OCI-LY7 (cell line): ENCODE results near the gene TRPM8.

Experiments
- EZH2phosphoT487 ChIP-seq: fragments of 200-600 bp; sonication (generic); IDR thresholded peaks from 2 replicates; pipeline ENCODE4 v1.6.1; 2018; ENCODE audit warnings: low read depth, borderline replicate concordance, mild to moderate bottlenecking, mixed run types, antibody characterized with exemption, low read length, moderate library complexity, mixed read lengths
- TF ChIP-seq, protein P1 (sequence below): fragments of 200-600 bp; sonication (generic); conservative IDR thresholded peaks from 2 replicates; pipeline ENCODE4 v1.5.1; 2014; ENCODE audit warnings: mild to moderate bottlenecking, antibody characterized with exemption, low read length, moderate library complexity, mixed read lengths

DNA sequence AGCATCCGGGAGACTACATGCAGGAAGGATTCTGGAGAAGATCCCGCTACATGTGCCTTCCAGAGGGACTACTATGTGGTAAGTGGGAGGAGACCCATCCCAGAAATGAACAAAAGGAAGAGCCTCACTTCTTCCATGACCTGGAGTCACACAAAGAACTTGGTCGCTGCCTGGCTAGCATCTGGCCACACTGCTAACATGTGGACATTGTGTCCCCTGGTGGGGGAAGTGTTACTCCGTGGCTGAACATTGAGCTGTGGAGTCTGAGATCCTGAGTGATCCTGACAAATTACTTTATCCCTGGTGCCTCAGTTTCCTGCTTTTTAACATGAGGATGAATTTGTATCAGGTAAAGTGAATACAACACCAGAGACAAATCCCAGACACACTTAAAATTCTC is 141.7 kb downstream of the TRPM8 start:
- TF ChIP-seq, protein P1, sequence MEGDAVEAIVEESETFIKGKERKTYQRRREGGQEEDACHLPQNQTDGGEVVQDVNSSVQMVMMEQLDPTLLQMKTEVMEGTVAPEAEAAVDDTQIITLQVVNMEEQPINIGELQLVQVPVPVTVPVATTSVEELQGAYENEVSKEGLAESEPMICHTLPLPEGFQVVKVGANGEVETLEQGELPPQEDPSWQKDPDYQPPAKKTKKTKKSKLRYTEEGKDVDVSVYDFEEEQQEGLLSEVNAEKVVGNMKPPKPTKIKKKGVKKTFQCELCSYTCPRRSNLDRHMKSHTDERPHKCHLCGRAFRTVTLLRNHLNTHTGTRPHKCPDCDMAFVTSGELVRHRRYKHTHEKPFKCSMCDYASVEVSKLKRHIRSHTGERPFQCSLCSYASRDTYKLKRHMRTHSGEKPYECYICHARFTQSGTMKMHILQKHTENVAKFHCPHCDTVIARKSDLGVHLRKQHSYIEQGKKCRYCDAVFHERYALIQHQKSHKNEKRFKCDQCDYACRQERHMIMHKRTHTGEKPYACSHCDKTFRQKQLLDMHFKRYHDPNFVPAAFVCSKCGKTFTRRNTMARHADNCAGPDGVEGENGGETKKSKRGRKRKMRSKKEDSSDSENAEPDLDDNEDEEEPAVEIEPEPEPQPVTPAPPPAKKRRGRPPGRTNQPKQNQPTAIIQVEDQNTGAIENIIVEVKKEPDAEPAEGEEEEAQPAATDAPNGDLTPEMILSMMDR: no peak
- TF ChIP-seq EZH2phosphoT487: no peak
